Measurements from ENCODE around the gene TTC19. TPM values are rescaled to one million over a fixed set of nuclear protein-coding genes. Genes with fewer than 3 reads are reported as not detected.

TTC19 gene
- total and polyA plus RNA-seq, 2 experiments from 2014 or later = 26.3 to 45.3 TPM

DNA sequence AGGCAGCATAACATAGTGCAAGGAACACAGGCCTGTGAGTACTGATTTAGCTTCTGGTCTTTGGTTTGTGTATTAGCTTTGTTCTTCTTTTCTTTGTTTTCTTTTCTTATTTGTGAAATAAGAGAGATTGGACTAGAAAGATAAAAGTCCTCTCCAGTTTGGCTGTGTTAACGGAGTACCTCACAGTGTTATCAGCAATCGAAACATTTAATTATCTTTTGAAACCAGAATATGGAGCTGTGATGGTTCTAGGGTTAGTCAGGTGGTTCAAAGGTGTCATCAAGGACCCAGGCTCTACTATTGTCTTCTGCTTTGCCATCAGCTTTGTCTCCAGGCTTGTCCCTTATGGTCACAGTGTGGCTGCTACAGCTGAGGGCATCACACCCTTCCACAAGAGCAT, 29.1 kb upstream of the TTC19 start:
- H3K4me2 ChIP-seq (ENCODE audit: unreplicated experiment) = no peak overlapping the region
- in situ Hi-C loops (cut with MboI) = no loop called here
- H3K79me2 ChIP-seq (ENCODE audit: insufficient read depth) = peaks cover 22% of the 10 kb centered on the region; the same call in 1 of the 2 replicates
- H3K36me3 ChIP-seq (ENCODE audit: low read depth) = 0 out of 2 replicates have a peak, but pooled peaks cover 2% of the 10 kb centered on the region
- no peaks in the 10 kb centered on the region for H3F3A ChIP-seq (ENCODE audit: insufficient read depth)
- H4K20me1 ChIP-seq (ENCODE audit: insufficient read depth) = no peaks in the 10 kb centered on the region; the same call in 1 of the 2 replicates
- TF ChIP-seq EZH2 (IDR thresholded peaks at IDR 0.05; ENCODE audit: insufficient read depth, poor library complexity, severe bottlenecking) = no peak
- no peak for TF ChIP-seq EZH2phosphoT487 (IDR thresholded peaks at IDR 0.05; ENCODE audit: insufficient read depth, low read depth)
- 95% methylated on average over 2 of the region's 2 CpGs for WGBS, 2 experiments (ENCODE audit: low coverage in 1 of 2, low lambda C conversion rate in 2 of 2, missing lambda C conversion rate in 2 of 2)
- H3K9me3 ChIP-seq (ENCODE audit: low read depth) = no peaks in the 10 kb centered on the region
- H3K9ac ChIP-seq = no peak overlapping the region
- H3K4me3 ChIP-seq = no peak overlapping the region
- 0 out of 2 replicates have a peak, but pooled peaks cover 3% of the 10 kb centered on the region for H3K4me1 ChIP-seq (ENCODE audit: insufficient read depth)
- H2AFZ ChIP-seq = no peak overlapping the region
- no peak overlapping the region for H3K27ac ChIP-seq
- no peaks in the 10 kb centered on the region for H3K27me3 ChIP-seq (replicated peaks; ENCODE audit: insufficient read depth)
- no peak for DNase-seq
- no peaks in the 10 kb centered on the region for H3K9me2 ChIP-seq (ENCODE audit: insufficient read depth)

DNA sequence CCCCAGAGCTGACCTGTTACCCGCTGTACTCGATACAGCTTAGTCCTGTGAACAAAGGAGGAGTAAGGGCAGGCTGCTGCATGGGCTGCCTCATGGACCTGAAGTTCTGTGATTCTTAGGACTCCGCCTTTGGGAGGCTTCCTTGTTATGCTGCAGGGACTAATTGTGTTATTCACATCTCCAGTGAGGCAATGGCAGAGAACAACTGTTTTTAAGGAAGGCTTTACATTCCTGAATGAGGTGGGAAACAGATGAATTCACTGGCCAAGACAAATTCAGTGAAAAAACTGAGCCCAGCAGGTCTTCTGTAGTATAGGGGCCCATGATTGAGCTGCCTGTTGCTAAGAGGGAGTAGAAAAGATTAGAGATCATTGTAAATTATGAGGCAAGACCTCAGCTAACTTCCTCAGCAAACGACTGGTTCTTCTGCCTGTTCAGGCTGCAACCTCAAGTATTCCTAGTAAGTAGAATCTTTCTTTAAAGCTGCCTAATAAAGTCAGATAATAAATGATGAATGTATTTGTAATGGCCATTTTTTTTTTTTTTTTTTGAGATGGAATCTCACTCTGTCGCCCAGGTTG, 28.4 kb upstream of the TTC19 start:
- no peak overlapping the region for H3K9ac ChIP-seq

DNA sequence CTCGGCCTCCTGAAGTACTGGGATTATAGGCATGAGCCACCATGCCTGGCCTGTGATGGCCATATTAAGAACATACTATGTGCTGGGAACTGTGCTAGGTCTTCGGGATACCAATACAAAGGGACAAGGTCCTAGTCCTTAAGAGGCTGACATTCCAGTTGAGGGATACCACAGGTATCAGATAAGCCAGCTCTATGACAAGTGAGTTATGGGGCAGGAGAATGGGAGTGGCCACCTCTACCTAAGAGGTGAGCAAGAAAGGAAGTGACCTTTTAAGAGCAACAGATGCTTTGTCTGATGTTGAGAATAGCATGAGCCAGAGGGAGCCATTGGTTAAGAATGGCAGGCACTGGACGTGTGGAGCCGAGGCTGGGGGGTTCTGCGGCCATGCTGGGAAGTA, 27.7 kb upstream of the TTC19 start:
- Histone ChIP-seq H3F3A (ENCODE audit: insufficient read depth) (no peaks in the 10 kb centered on the region), H3K27ac (no peak overlapping the region), H4K20me1 (ENCODE audit: insufficient read depth) (no peaks in the 10 kb centered on the region; the same call in 1 of the 2 replicates), H3K36me3 (ENCODE audit: low read depth) (0 out of 2 replicates have a peak, but pooled peaks cover 3% of the 10 kb centered on the region), H3K4me3 (no peak overlapping the region), H3K9me2 (ENCODE audit: insufficient read depth) (no peaks in the 10 kb centered on the region), H3K27me3 (replicated peaks; ENCODE audit: insufficient read depth) (no peaks in the 10 kb centered on the region), H3K4me1 (ENCODE audit: insufficient read depth) (0 out of 2 replicates have a peak, but pooled peaks cover 3% of the 10 kb centered on the region), H3K79me2 (ENCODE audit: insufficient read depth) (peaks cover 11% of the 10 kb centered on the region; the same call in 1 of the 2 replicates), H3K4me2 (ENCODE audit: unreplicated experiment) (no peak overlapping the region), H3K9ac (no peak overlapping the region), H3K9me3 (ENCODE audit: low read depth) (no peaks in the 10 kb centered on the region), H2AFZ (no peak overlapping the region)
- in situ Hi-C loops (cut with MboI) = no loop called here
- no peak for DNase-seq
- TF ChIP-seq EZH2 (IDR thresholded peaks at IDR 0.05; ENCODE audit: insufficient read depth, poor library complexity, severe bottlenecking) (no peak), EZH2phosphoT487 (IDR thresholded peaks at IDR 0.05; ENCODE audit: insufficient read depth, low read depth) (no peak)
- WGBS, 2 experiments (ENCODE audit: low coverage in 1 of 2, low lambda C conversion rate in 2 of 2, missing lambda C conversion rate in 2 of 2) = 94 to 98% methylated on average over 5 of the region's 5 CpGs

More for the DNA sequence above, 28.4 kb upstream of the TTC19 start:
- no peak overlapping the region for H3K27ac ChIP-seq
- H3K36me3 ChIP-seq (ENCODE audit: low read depth) = 0 out of 2 replicates have a peak, but pooled peaks cover 3% of the 10 kb centered on the region
- in situ Hi-C loops (cut with MboI) = no loop called here
- H3K4me1 ChIP-seq (ENCODE audit: insufficient read depth) = 0 out of 2 replicates have a peak, but pooled peaks cover 3% of the 10 kb centered on the region
- peaks cover 18% of the 10 kb centered on the region; the same call in 1 of the 2 replicates for H3K79me2 ChIP-seq (ENCODE audit: insufficient read depth)
- H3K4me3 ChIP-seq = no peak overlapping the region
- no peak overlapping the region for H3K4me2 ChIP-seq (ENCODE audit: unreplicated experiment)
- no peak overlapping the region for H2AFZ ChIP-seq
- no peak for DNase-seq
- no peak for TF ChIP-seq EZH2phosphoT487 (IDR thresholded peaks at IDR 0.05; ENCODE audit: insufficient read depth, low read depth)
- TF ChIP-seq EZH2 (IDR thresholded peaks at IDR 0.05; ENCODE audit: insufficient read depth, poor library complexity, severe bottlenecking) = no peak
- no peaks in the 10 kb centered on the region for H3K9me3 ChIP-seq (ENCODE audit: low read depth)
- H3K27me3 ChIP-seq (replicated peaks; ENCODE audit: insufficient read depth) = no peaks in the 10 kb centered on the region
- 85 to 92% methylated on average over 5 of the region's 5 CpGs for WGBS, 2 experiments (ENCODE audit: low coverage in 1 of 2, low lambda C conversion rate in 2 of 2, missing lambda C conversion rate in 2 of 2)
- no peaks in the 10 kb centered on the region for H3K9me2 ChIP-seq (ENCODE audit: insufficient read depth)
- no peaks in the 10 kb centered on the region for H3F3A ChIP-seq (ENCODE audit: insufficient read depth)
- H4K20me1 ChIP-seq (ENCODE audit: insufficient read depth) = no peaks in the 10 kb centered on the region; the same call in 1 of the 2 replicates

DNA sequence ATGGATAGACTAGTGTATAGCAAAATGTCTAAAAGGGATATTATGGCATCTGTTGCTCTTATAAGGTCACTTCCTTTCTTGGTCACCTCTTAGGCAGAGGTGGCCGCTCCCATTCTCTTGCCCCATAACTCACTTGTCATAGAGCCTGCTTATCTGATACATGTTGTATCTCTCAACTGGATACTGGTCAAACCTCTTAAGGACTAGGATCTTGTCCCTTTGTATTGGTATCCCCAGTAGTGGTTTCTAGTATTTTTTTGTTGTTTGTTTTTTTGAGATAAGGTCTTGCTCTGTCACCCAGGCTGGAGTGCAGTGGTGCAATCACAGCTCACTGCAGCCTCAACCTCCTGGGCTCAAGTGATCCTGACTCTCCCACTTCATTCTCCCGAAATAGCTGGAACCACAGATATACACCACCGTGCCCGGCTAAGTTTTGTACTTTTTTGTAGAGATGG, 27.1 kb upstream of the TTC19 start:
- Histone ChIP-seq H3K9me2 (ENCODE audit: insufficient read depth) (no peaks in the 10 kb centered on the region), H2AFZ (no peak overlapping the region), H4K20me1 (ENCODE audit: insufficient read depth) (no peaks in the 10 kb centered on the region; the same call in 1 of the 2 replicates), H3K27me3 (replicated peaks; ENCODE audit: insufficient read depth) (no peaks in the 10 kb centered on the region), H3K27ac (no peak overlapping the region), H3K36me3 (ENCODE audit: low read depth) (0 out of 2 replicates have a peak, but pooled peaks cover 3% of the 10 kb centered on the region), H3K4me3 (no peak overlapping the region), H3K9me3 (ENCODE audit: low read depth) (no peaks in the 10 kb centered on the region), H3F3A (ENCODE audit: insufficient read depth) (no peaks in the 10 kb centered on the region), H3K4me1 (ENCODE audit: insufficient read depth) (0 out of 2 replicates have a peak, but pooled peaks cover 3% of the 10 kb centered on the region), H3K9ac (no peak overlapping the region), H3K79me2 (ENCODE audit: insufficient read depth) (peaks cover 9% of the 10 kb centered on the region; the same call in 1 of the 2 replicates), H3K4me2 (ENCODE audit: unreplicated experiment) (no peak overlapping the region)
- WGBS, 2 experiments (ENCODE audit: low coverage in 1 of 2, low lambda C conversion rate in 2 of 2, missing lambda C conversion rate in 2 of 2) = 74 to 84% methylated on average over 4 of the region's 4 CpGs
- no peak for TF ChIP-seq EZH2phosphoT487 (IDR thresholded peaks at IDR 0.05; ENCODE audit: insufficient read depth, low read depth)
- no peak for TF ChIP-seq EZH2 (IDR thresholded peaks at IDR 0.05; ENCODE audit: insufficient read depth, poor library complexity, severe bottlenecking)
- in situ Hi-C loops (cut with MboI) = no loop called here
- no peak for DNase-seq

Data from GM23248 (cell line).